CD4-positive, alpha-beta memory T cell (primary cell): ENCODE results near the gene DUSP2. TPM values are rescaled to one million over a fixed set of nuclear protein-coding genes. Genes with fewer than 3 reads are reported as not detected.
A peak's percentile ranks its signal among the peaks of the same experiment; 100 is the strongest.

Experiments used
- CTCF ChIA-PET: fragments of 350-600 bp; sonication (Branson Sonifier 250); formaldehyde crosslinking; loops from one replicate; lab custom pipeline; 2021; ENCODE audit warnings: inconsistent platforms; ENCODE audit not compliant: partially characterized antibody; lab: Charles Lee
- POLR2A ChIA-PET: fragments of 350-600 bp; sonication (Branson Sonifier 250); formaldehyde crosslinking; loops from one replicate; lab custom pipeline; 2021; ENCODE audit not compliant: partially characterized antibody; lab: Charles Lee
- DNase-seq, 5 donors: peaks; one replicate each; pipeline versions ENCODE4 v3.0.0 to v3.0.0-alpha.2; 2020 to 2022; ENCODE audit warnings: mixed read lengths in 1 of 5
- H3K27ac ChIP-seq: one replicate; pipeline ENCODE4 v1.7.0; 2013; ENCODE audit warnings: low read depth, low read length
- H3K27me3 ChIP-seq: 2 replicates; pipeline ENCODE4 v1.7.0; 2013; ENCODE audit warnings: mild to moderate bottlenecking, low read length, moderate library complexity; ENCODE audit not compliant: insufficient read depth
- H3K36me3 ChIP-seq: 2 replicates; pipeline ENCODE4 v1.7.0; 2013; ENCODE audit warnings: mild to moderate bottlenecking, low read length, moderate library complexity; ENCODE audit not compliant: insufficient read depth
- H3K4me1 ChIP-seq: 2 replicates; pipeline ENCODE4 v1.7.0; 2013; ENCODE audit warnings: mild to moderate bottlenecking, low read length, moderate library complexity; ENCODE audit not compliant: insufficient read depth
- H3K4me3 ChIP-seq, 2 donors: one replicate each; pipeline ENCODE4 v1.7.0; 2013; ENCODE audit warnings: low read length in 2 of 2, mild to moderate bottlenecking in 1 of 2
- H3K9me3 ChIP-seq, 2 donors: one replicate each; pipeline ENCODE4 v1.7.0; 2013; ENCODE audit warnings: low read length in 2 of 2, control low read depth in 1 of 2; ENCODE audit not compliant: control insufficient read depth in 1 of 2
- H3K27ac Mint-ChIP-seq, 7 donors: one replicate each; pipeline ENCODE4 v1.8.0; 2020 to 2021; ENCODE audit warnings: mixed read lengths in 7 of 7, mild to moderate bottlenecking in 6 of 7, inconsistent platforms in 3 of 7, moderate library complexity in 3 of 7
- H3K27me3 Mint-ChIP-seq, 2 donors: one replicate each; pipeline ENCODE4 v1.8.0; 2020 to 2021; ENCODE audit warnings: mixed read lengths in 2 of 2
- H3K36me3 Mint-ChIP-seq, 2 donors: one replicate each; pipeline ENCODE4 v1.8.0; 2020 to 2021; ENCODE audit warnings: mixed read lengths in 2 of 2, inconsistent platforms in 1 of 2, mild to moderate bottlenecking in 1 of 2
- H3K4me1 Mint-ChIP-seq, 4 donors: one replicate each; pipeline ENCODE4 v1.8.0; 2020 to 2021; ENCODE audit warnings: mixed read lengths in 4 of 4, mild to moderate bottlenecking in 1 of 4
- H3K4me3 Mint-ChIP-seq, 8 donors: one replicate each; pipeline ENCODE4 v1.8.0; 2020 to 2021; ENCODE audit warnings: mixed read lengths in 8 of 8, mild to moderate bottlenecking in 7 of 8, moderate library complexity in 6 of 8, inconsistent platforms in 3 of 8
- H3K9me3 Mint-ChIP-seq, 8 donors: one replicate each; pipeline ENCODE4 v1.8.0; 2020 to 2021; ENCODE audit warnings: mixed read lengths in 8 of 8, mild to moderate bottlenecking in 5 of 8, inconsistent platforms in 3 of 8, moderate library complexity in 1 of 8
- intact Hi-C: fragments of 100-400 bp; cut with micrococcal nuclease; formaldehyde crosslinking; loops from one replicate; pipeline ENCODE4 v1.15.1; 2023
- polyA plus RNA-seq, 2 donors: library from polyadenylated mRNA; unstranded; fragments of 300-500 nt; fragmentation: Illumina TruSeq; gene quantifications; one replicate each; pipeline ENCODE4 v1.2.3, GENCODE V29; 2021
- total RNA-seq, 2 experiments: library from RNA; stranded (reverse); gene quantifications; one replicate each; pipeline ENCODE4 v1.2.3, GENCODE V29; 2021

Gene DUSP2
- total RNA-seq, result 10 to 100 TPM; 33.4 to 34.6 TPM
- 100 to 1,000 TPM in 1 of 2 donors, 10 to 100 TPM in 1; 48.2 to 303 TPM for polyA plus RNA-seq

GRCh38 chr2:96145036-96145847, at the start of gene DUSP2:
Gene DUSP2, minus strand, starts transcription at chr2:96145440. Its CDS starts 86 bp downstream, at chr2:96145354.
- Mint-ChIP-seq H3K4me1 (peaks cover 33 to 79% (median 57%) of the 10 kb centered on the region in 4 donors), H3K27me3 (no peaks in the 10 kb centered on the region), H3K27ac (peak within 1 kb of the TSS; percentile 98 to 100 (median 99)), H3K36me3 (peaks cover 3 to 44% of the 10 kb centered on the region in 2 donors), H3K4me3 (peak within 1 kb of the TSS; percentile 93 to 96 (median 94)), H3K9me3 (peaks cover 0 to 6% (median 0%) of the 10 kb centered on the region in 8 donors)
- Histone ChIP-seq H3K4me1 (peaks cover 62% of the 10 kb centered on the region), H3K4me3 (peak within 1 kb of the TSS; percentile 71 to 86), H3K27ac (peak within 1 kb of the TSS; percentile 100), H3K36me3 (peaks cover 6% of the 10 kb centered on the region), H3K27me3 (no peaks in the 10 kb centered on the region), H3K9me3 (no peaks in the 10 kb centered on the region)
- DNase-seq, result peak; percentile 86 to 92 (median 87)
- CTCF ChIA-PET, result interaction anchor here (3.2 to 14.8 kb wide), 2 partner anchors 20 to 29 kb away, joined by 22 to 648 read pairs; no protein-coding TSS in a partner anchor
- POLR2A ChIA-PET, result interaction anchor here (0.6 to 12.4 kb wide), 11 partner anchors 8 to 671 kb away, joined by 3 to 285 read pairs (median 6); partner anchors contain the start of genes ARID5A, CNNM3, ITPRIPL1 and STARD7
- intact Hi-C loops, result loop anchor here (2.0 to 5.0 kb wide), 2 partner anchors 364 to 392 kb away; partner anchors contain the start of gene ARID5A

GRCh38 chr2:96191937-96192670, 46.9 kb upstream of the DUSP2 start:
- Histone ChIP-seq H3K36me3 (peaks cover 57% of the 10 kb centered on the region), H3K27ac (no peak overlapping the region), H3K9me3 (no peaks in the 10 kb centered on the region), H3K4me1 (no peaks in the 10 kb centered on the region), H3K4me3 (no peak overlapping the region), H3K27me3 (no peaks in the 10 kb centered on the region)
- Mint-ChIP-seq H3K9me3 (no peaks in the 10 kb centered on the region), H3K36me3 (peaks cover 42 to 56% of the 10 kb centered on the region in 2 donors), H3K4me1 (peaks cover 10 to 21% (median 11%) of the 10 kb centered on the region in 4 donors), H3K27ac (peak overlapping the region in 2 of 7 donors; percentile 74 to 77), H3K27me3 (no peaks in the 10 kb centered on the region), H3K4me3 (no peak overlapping the region)
- POLR2A ChIA-PET, result interaction anchor here (1.7 kb wide), 1 partner anchor 9 kb away, joined by 7 read pairs; no protein-coding TSS in a partner anchor
- CTCF ChIA-PET, result interaction anchor here (1.1 to 2.0 kb wide), 2 partner anchors 18 to 54 kb away, joined by 4 to 6 read pairs; partner anchors contain the start of gene ASTL
- DNase-seq, result no peak
- intact Hi-C loops, result no loop called here

- no peak for DNase-seq
- no peak overlapping the region for H3K27ac ChIP-seq
- H3K4me3 ChIP-seq, result no peak overlapping the region
- Mint-ChIP-seq H3K9me3 (no peaks in the 10 kb centered on the region), H3K27ac (no peak overlapping the region), H3K4me3 (no peak overlapping the region), H3K27me3 (no peaks in the 10 kb centered on the region), H3K4me1 (peaks cover 0 to 12% (median 3%) of the 10 kb centered on the region in 4 donors), H3K36me3 (peaks cover 58 to 71% of the 10 kb centered on the region in 2 donors)
- H3K4me1 ChIP-seq, result no peaks in the 10 kb centered on the region
- peaks cover 64% of the 10 kb centered on the region for H3K36me3 ChIP-seq
- CTCF ChIA-PET, result interaction anchor here (0.7 to 1.2 kb wide), 2 partner anchors 30 to 50 kb away, joined by 3 read pairs; no protein-coding TSS in a partner anchor
- H3K27me3 ChIP-seq, result no peaks in the 10 kb centered on the region
- POLR2A ChIA-PET, result no interaction called here
- H3K9me3 ChIP-seq, result no peaks in the 10 kb centered on the region
- intact Hi-C loops, result no loop called here
Measured at GRCh38 chr2:96188821-96189526, 43.7 kb upstream of the DUSP2 start.

- Histone ChIP-seq H3K9me3 (no peaks in the 10 kb centered on the region), H3K4me3 (no peak overlapping the region), H3K27me3 (no peaks in the 10 kb centered on the region), H3K36me3 (peaks cover 40% of the 10 kb centered on the region), H3K4me1 (no peaks in the 10 kb centered on the region), H3K27ac (no peak overlapping the region)
- CTCF ChIA-PET, result interaction anchor here (1.7 to 2.6 kb wide), 2 partner anchors 12 to 48 kb away, joined by 5 to 8 read pairs; partner anchors contain the start of gene ASTL
- Mint-ChIP-seq H3K9me3 (no peaks in the 10 kb centered on the region), H3K36me3 (peaks cover 36 to 49% of the 10 kb centered on the region in 2 donors), H3K27me3 (no peaks in the 10 kb centered on the region), H3K4me3 (no peak overlapping the region), H3K4me1 (peaks cover 0 to 2% (median 0%) of the 10 kb centered on the region in 4 donors), H3K27ac (peak overlapping the region in 1 of 7 donors; percentile 56)
- intact Hi-C loops, result no loop called here
- POLR2A ChIA-PET, result no interaction called here
- DNase-seq, result no peak
Measured at GRCh38 chr2:96186562-96186961, 41.3 kb upstream of the DUSP2 start.

GRCh38 chr2:96185516-96185915, 40.3 kb upstream of the DUSP2 start:
- no peaks in the 10 kb centered on the region for H3K9me3 Mint-ChIP-seq
- H3K27ac Mint-ChIP-seq, result peak overlapping the region in 2 of 7 donors; percentile 29 to 62
- ChIA-PET POLR2A (no interaction called here), CTCF (interaction anchor here (1.7 to 2.6 kb wide), 2 partner anchors 11 to 47 kb away, joined by 5 to 8 read pairs; partner anchors contain the start of gene ASTL)
- Histone ChIP-seq H3K4me1 (no peaks in the 10 kb centered on the region), H3K9me3 (no peaks in the 10 kb centered on the region), H3K27me3 (no peaks in the 10 kb centered on the region), H3K27ac (no peak overlapping the region), H3K4me3 (no peak overlapping the region), H3K36me3 (peaks cover 32% of the 10 kb centered on the region)
- H3K4me3 Mint-ChIP-seq, result no peak overlapping the region
- no peaks in the 10 kb centered on the region for H3K27me3 Mint-ChIP-seq
- intact Hi-C loops, result no loop called here
- peaks cover 31 to 43% of the 10 kb centered on the region in 2 donors for H3K36me3 Mint-ChIP-seq
- H3K4me1 Mint-ChIP-seq, result peaks cover 0 to 5% (median 3%) of the 10 kb centered on the region in 4 donors
- DNase-seq, result no peak

GRCh38 chr2:96184989-96185388, 39.7 kb upstream of the DUSP2 start:
- Histone ChIP-seq H3K27me3 (no peaks in the 10 kb centered on the region), H3K9me3 (no peaks in the 10 kb centered on the region), H3K4me1 (no peaks in the 10 kb centered on the region), H3K4me3 (no peak overlapping the region), H3K36me3 (peaks cover 32% of the 10 kb centered on the region), H3K27ac (no peak overlapping the region)
- Mint-ChIP-seq H3K36me3 (peaks cover 31 to 43% of the 10 kb centered on the region in 2 donors), H3K4me1 (peaks cover 0 to 5% (median 3%) of the 10 kb centered on the region in 4 donors), H3K9me3 (no peaks in the 10 kb centered on the region), H3K27ac (peak overlapping the region in 3 of 7 donors; percentile 2 to 62 (median 59)), H3K4me3 (no peak overlapping the region), H3K27me3 (no peaks in the 10 kb centered on the region)
- DNase-seq, result no peak
- CTCF ChIA-PET, result interaction anchor here (0.8 to 1.7 kb wide), 2 partner anchors 11 kb away, joined by 3 to 5 read pairs; no protein-coding TSS in a partner anchor
- intact Hi-C loops, result no loop called here
- POLR2A ChIA-PET, result no interaction called here
